ENCODE results near the gene CDS2. TPM values are rescaled to one million over a fixed set of nuclear protein-coding genes. Genes with fewer than 3 reads are reported as not detected.

The CDS2 gene
- total and polyA plus RNA-seq, 8 donors, result 2.1 to 88.1 (median 14.7) TPM

DNA sequence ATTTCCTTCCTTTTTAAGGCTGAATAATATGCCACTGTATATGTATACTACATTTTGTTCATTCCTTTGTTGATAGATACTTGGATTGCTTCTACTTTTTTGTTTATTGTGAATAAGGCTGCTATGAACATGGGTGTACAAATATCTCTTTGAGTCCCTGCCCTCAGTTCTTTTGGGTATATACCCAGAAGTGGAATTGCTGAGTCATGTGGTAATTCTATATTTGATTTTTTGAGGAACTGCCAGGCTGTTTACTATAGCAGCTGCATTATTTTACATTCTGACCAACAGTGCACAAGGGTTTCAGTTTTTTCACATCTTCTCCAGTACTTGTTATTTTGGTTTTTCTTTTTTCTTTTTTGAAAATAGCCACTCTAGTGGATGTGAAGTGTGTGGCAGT, 34.1 kb downstream of the CDS2 start:
- intact Hi-C loops (cut with DNase I; ENCODE audit: low total_unique reads), result no loop called here
- peaks cover 0 to 52% (median 13%) of the 10 kb centered on the region in 4 donors for H3K4me1 ChIP-seq
- H3K4me3 ChIP-seq, result no peak overlapping the region
- H3K9me3 ChIP-seq, result no peaks in the 10 kb centered on the region
- TF ChIP-seq POLR2A (IDR thresholded peaks at IDR 0.05), result no peak
- TF ChIP-seq EP300 (IDR thresholded peaks at IDR 0.05), result no peak
- H3K36me3 ChIP-seq, result no peaks in the 10 kb centered on the region
- H3K27ac ChIP-seq, result no peak overlapping the region
- no peak for DNase-seq
- H3K27me3 ChIP-seq, result no peaks in the 10 kb centered on the region

DNA sequence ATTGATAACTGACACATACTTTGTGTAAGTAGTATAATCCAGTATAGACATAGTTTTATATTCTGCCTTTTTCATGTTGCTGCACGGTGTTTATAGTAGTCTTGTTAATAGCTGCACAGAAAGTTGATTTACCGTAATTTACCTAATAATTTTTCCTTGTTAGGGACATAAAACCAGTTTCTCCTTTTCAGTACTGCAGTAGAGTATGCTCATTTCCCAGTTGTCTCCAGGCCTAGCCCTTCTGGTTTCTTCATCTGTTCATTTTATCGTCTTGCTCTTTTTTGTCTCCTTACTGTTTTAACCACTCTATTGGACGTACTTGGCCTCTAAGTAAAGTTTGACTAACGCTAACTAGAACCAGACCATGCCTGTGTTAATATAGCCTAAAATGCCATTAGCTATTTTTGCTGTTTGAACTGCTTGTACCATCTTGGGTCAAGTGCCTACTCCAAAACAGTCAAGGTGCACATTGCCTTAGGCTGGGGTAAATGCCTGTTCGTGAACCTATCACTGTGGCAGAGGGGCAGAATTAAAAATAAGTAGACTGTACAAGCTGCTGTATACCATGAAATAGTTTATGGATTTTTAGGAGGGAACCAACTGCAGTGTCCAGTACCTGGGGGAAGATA, 34.8 kb downstream of the CDS2 start:
- no peak overlapping the region for H3K27ac ChIP-seq
- TF ChIP-seq CTCF (IDR thresholded peaks at IDR 0.05), result no peak
- no peak for TF ChIP-seq POLR2AphosphoS5 (IDR thresholded peaks at IDR 0.05)
- intact Hi-C loops (cut with DNase I; ENCODE audit: low total_unique reads), result no loop called here

DNA sequence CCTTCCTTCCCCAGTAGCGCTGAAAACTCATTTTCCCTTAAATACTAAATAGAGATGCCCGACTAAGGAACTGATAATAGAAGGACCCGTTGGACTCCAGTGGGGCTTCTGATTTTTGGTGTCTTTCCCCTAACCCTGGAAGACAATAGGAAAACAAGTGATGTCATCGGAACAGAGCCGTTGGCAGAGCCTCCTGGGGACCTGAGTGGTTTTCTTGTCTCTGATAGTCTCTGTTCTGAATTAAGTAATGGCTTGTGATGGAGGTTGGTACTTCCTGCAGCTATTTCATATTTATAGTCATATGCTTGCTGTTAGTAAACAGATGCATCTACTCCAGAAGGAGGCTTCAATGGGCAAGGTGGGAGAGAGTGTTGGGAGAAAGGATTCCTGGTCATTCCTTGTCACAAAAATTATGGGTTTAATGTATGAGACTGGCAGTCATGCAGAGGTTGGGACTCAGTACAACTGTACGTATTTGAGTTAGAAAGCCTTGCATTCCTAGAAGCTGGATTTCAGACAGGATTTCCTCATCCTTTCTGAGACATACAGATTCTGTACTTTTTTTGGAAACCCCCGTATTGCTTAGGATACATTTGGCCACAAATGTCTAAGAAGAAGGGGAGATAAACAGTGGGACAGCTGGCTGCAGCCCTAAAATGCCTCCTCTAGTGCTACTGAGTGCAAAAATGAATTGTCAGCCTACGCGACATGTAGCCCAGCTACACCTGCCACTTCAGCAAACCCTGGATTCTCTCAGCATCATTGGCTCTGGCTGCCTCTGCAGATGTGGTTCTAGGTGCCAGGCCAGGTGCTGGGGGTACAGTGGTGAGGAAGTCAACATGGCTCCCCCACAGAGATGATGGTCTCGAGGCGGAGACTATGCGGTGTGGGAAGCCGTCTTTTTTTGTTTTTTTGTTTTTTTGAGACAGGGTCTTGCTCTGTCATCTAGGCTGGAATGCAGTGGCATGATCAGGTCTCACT, 38.1 kb downstream of the CDS2 start:
- no peak overlapping the region for H3K27ac ChIP-seq
- no peak overlapping the region for H3K4me3 ChIP-seq
- no peaks in the 10 kb centered on the region for H3K27me3 ChIP-seq
- intact Hi-C loops (cut with DNase I; ENCODE audit: low total_unique reads), result no loop called here
- TF ChIP-seq EP300 (IDR thresholded peaks at IDR 0.05) (no peak), CTCF (IDR thresholded peaks at IDR 0.05) (no peak), POLR2AphosphoS5 (IDR thresholded peaks at IDR 0.05) (no peak), POLR2A (IDR thresholded peaks at IDR 0.05) (no peak)
- WGBS, 5 donors, result 82 to 85% (median 83%) methylated on average over 13 of the region's 13 CpGs
- H3K9me3 ChIP-seq, result no peaks in the 10 kb centered on the region
- no peak for DNase-seq
- peaks cover 12 to 76% (median 41%) of the 10 kb centered on the region in 4 donors for H3K4me1 ChIP-seq
- H3K36me3 ChIP-seq, result no peaks in the 10 kb centered on the region

More for the DNA sequence above, 34.8 kb downstream of the CDS2 start:
- peaks cover 0 to 51% (median 12%) of the 10 kb centered on the region in 4 donors for H3K4me1 ChIP-seq
- DNase-seq, result no peak
- 92 to 96% (median 93%) methylated on average over 6 of the region's 6 CpGs for WGBS, 5 donors
- no peaks in the 10 kb centered on the region for H3K36me3 ChIP-seq
- H3K9me3 ChIP-seq, result no peaks in the 10 kb centered on the region
- H3K4me3 ChIP-seq, result no peak overlapping the region
- H3K27me3 ChIP-seq, result no peaks in the 10 kb centered on the region

GRCh38 chr20:5168651-5169396, 42.0 kb downstream of the CDS2 start:
- H3K27ac ChIP-seq, result peak overlapping the region in 4 of 5 donors; percentile 29 to 66 (median 44)
- H3K36me3 ChIP-seq, result peaks cover 3 to 6% (median 4%) of the 10 kb centered on the region in 4 donors
- no peaks in the 10 kb centered on the region for H3K27me3 ChIP-seq
- intact Hi-C loops (cut with DNase I; ENCODE audit: low total_unique reads), result no loop called here
- TF ChIP-seq CTCF (IDR thresholded peaks at IDR 0.05) (no peak), POLR2AphosphoS5 (IDR thresholded peaks at IDR 0.05) (peak in 1 of 3 donors; percentile 8)
- no peak overlapping the region for H3K4me3 ChIP-seq
- peaks cover 12 to 96% (median 62%) of the 10 kb centered on the region in 4 donors for H3K4me1 ChIP-seq
- WGBS, 5 donors, result 19 to 39% (median 34%) methylated on average over 3 of the region's 3 CpGs
- peak in 1 of 2 donors; percentile 60 for DNase-seq
- H3K9me3 ChIP-seq, result no peaks in the 10 kb centered on the region

All from stomach (tissue), 9 donors.